IMR-90 (cell line): Measurements from ENCODE around the gene RFX2. TPM values are rescaled to one million over a fixed set of nuclear protein-coding genes. Genes with fewer than 3 reads are reported as not detected.

ENCODE experiments used
- ATAC-seq: fragments of 200-7000 bp; cut with Tn5 transposase; 2 replicates; pipeline ENCODE4 v1.9.1; 2020; ENCODE audit warnings: low read depth, mild to moderate bottlenecking, moderate library complexity
- BruUV-seq: library from RNA; stranded (reverse); fragments of 400-500 nt; replicated peaks from 2 replicates; lab custom pipeline; 2021; lab: Mats Ljungman, UMichigan
- CTCF ChIA-PET: fragments of 300-600 bp; formaldehyde crosslinking; extraction: SDS; loops from one replicate; lab custom pipeline; 2021; ENCODE audit warnings: antibody characterized with exemption; lab: Yijun Ruan, JAX
- POLR2A ChIA-PET: fragments of 300-600 bp; sonication (Branson Sonifier 250); formaldehyde crosslinking; loops from one replicate; lab custom pipeline; 2022; ENCODE audit warnings: antibody characterized with exemption; ENCODE audit not compliant: unreplicated experiment; lab: Charles Lee
- DNase-seq: peaks from one replicate; pipeline ENCODE4 v3.0.0; 2013
- H2AFZ ChIP-seq: replicated peaks from 2 replicates; pipeline ENCODE3; 2013; ENCODE audit warnings: low read length, mild to moderate bottlenecking; ENCODE audit not compliant: poor library complexity
- H2AK5ac ChIP-seq: 2 replicates; pipeline ENCODE4 v1.6.1; 2013; ENCODE audit warnings: low read depth, low read length, inconsistent platforms
- H2AK9ac ChIP-seq: replicated peaks from 2 replicates; pipeline ENCODE3; 2013; ENCODE audit warnings: mild to moderate bottlenecking, low read depth, low read length, moderate library complexity; ENCODE audit not compliant: poor library complexity
- H2BK120ac ChIP-seq: 2 replicates; pipeline ENCODE4 v1.6.1; 2013; ENCODE audit warnings: low read depth, low read length, inconsistent platforms
- H2BK15ac ChIP-seq: 3 replicates; pipeline ENCODE4 v1.6.1; 2013; ENCODE audit warnings: low read depth, low read length, inconsistent platforms
- H2BK20ac ChIP-seq: 2 replicates; pipeline ENCODE4 v1.6.1; 2013; ENCODE audit warnings: low read depth, mild to moderate bottlenecking, inconsistent platforms, low read length, moderate library complexity
- H2BK5ac ChIP-seq: 2 replicates; pipeline ENCODE4 v1.6.1; 2013; ENCODE audit warnings: mild to moderate bottlenecking, low read depth, low read length, inconsistent platforms; ENCODE audit not compliant: poor library complexity, severe bottlenecking
- H3K14ac ChIP-seq: replicated peaks from 2 replicates; pipeline ENCODE4 v1.6.1; 2013; ENCODE audit warnings: low read depth, low read length, inconsistent platforms
- H3K18ac ChIP-seq: 2 replicates; pipeline ENCODE4 v1.6.1; 2013; ENCODE audit warnings: low read depth, low read length, control low read depth
- H3K23ac ChIP-seq: 2 replicates; pipeline ENCODE4 v1.6.1; 2013; ENCODE audit warnings: low read depth, low read length, inconsistent platforms
- H3K27ac ChIP-seq: 2 replicates; pipeline ENCODE4 v1.5.1; 2013; ENCODE audit warnings: mild to moderate bottlenecking, control low read depth, low read length; ENCODE audit not compliant: insufficient read depth
- H3K27me3 ChIP-seq: 2 replicates; pipeline ENCODE4 v1.6.1; 2013; ENCODE audit warnings: low read length; ENCODE audit not compliant: control insufficient read depth, insufficient read depth
- H3K36me3 ChIP-seq: 2 replicates; pipeline ENCODE4 v1.6.1; 2013; ENCODE audit warnings: low read length, mixed read lengths; ENCODE audit not compliant: control insufficient read depth, insufficient read depth
- H3K4ac ChIP-seq: 2 replicates; pipeline ENCODE4 v1.6.1; 2013; ENCODE audit warnings: low read depth, low read length, inconsistent platforms
- H3K4me1 ChIP-seq: 2 replicates; pipeline ENCODE4 v1.6.1; 2013; ENCODE audit warnings: low read length, mixed read lengths; ENCODE audit not compliant: control insufficient read depth, insufficient read depth
- H3K4me2 ChIP-seq: 2 replicates; pipeline ENCODE4 v1.6.1; 2013; ENCODE audit warnings: low read depth, mild to moderate bottlenecking, control low read depth, low read length, moderate library complexity
- H3K4me3 ChIP-seq: 2 replicates; pipeline ENCODE4 v1.5.1; 2013; ENCODE audit warnings: low read depth, mild to moderate bottlenecking, control low read depth, low read length, moderate library complexity; ENCODE audit not compliant: insufficient read depth
- H3K56ac ChIP-seq: 2 replicates; pipeline ENCODE4 v1.6.1; 2013; ENCODE audit warnings: low read length, inconsistent platforms; ENCODE audit not compliant: insufficient read depth; ENCODE audit errors: extremely low read depth
- H3K79me1 ChIP-seq, 2 experiments: 2 replicates each; pipeline ENCODE4 v1.6.1; 2013; ENCODE audit warnings: low read length in 2 of 2, inconsistent platforms in 1 of 2, low read depth in 1 of 2
- H3K9ac ChIP-seq: 2 replicates; pipeline ENCODE4 v1.6.1; 2013; ENCODE audit warnings: low read depth, low read length, control low read depth
- H3K9me1 ChIP-seq: 2 replicates; pipeline ENCODE4 v1.6.1; 2013; ENCODE audit warnings: low read length, inconsistent platforms; ENCODE audit not compliant: insufficient read depth
- H3K9me3 ChIP-seq: 2 replicates; pipeline ENCODE4 v1.6.1; 2013; ENCODE audit warnings: low read length; ENCODE audit not compliant: control insufficient read depth, insufficient read depth
- H4K20me1 ChIP-seq: 2 replicates; pipeline ENCODE4 v1.6.1; 2013; ENCODE audit warnings: low read length, inconsistent platforms; ENCODE audit not compliant: insufficient read depth
- H4K5ac ChIP-seq: 2 replicates; pipeline ENCODE4 v1.6.1; 2013; ENCODE audit warnings: mild to moderate bottlenecking, low read depth, low read length, control low read depth
- H4K8ac ChIP-seq, 2 experiments: 2 replicates each; pipeline ENCODE4 v1.6.1; 2013; ENCODE audit warnings: low read depth in 2 of 2, low read length in 2 of 2, control low read depth in 1 of 2, inconsistent platforms in 1 of 2
- H4K91ac ChIP-seq: 2 replicates; pipeline ENCODE4 v1.6.1; 2013; ENCODE audit warnings: low read depth, low read length, inconsistent platforms; ENCODE audit not compliant: insufficient read depth
- CEBPB ChIP-seq: IDR thresholded peaks from 2 replicates; pipeline ENCODE4 v1.6.1; 2012; ENCODE audit warnings: low read depth, low read length, improper control_type of control experiment
- CHD1 ChIP-seq: IDR thresholded peaks from 2 replicates; pipeline ENCODE4 v1.6.1; 2012; ENCODE audit warnings: low read depth, low read length, improper control_type of control experiment
- CTCF ChIP-seq: conservative IDR thresholded peaks from 2 replicates; pipeline ENCODE4 v1.5.1; 2012; ENCODE audit warnings: mild to moderate bottlenecking, low read depth, low read length, improper control_type of control experiment
- ELK1 ChIP-seq: fragments of 150-350 bp; IDR thresholded peaks from 2 replicates; pipeline ENCODE4 v1.6.1; 2016; ENCODE audit warnings: low read depth, mild to moderate bottlenecking, low read length, moderate library complexity, borderline replicate concordance
- MAZ ChIP-seq: IDR thresholded peaks from 2 replicates; pipeline ENCODE4 v1.6.1; 2012; ENCODE audit warnings: low read depth, mild to moderate bottlenecking, low read length, improper control_type of control experiment, moderate library complexity, borderline replicate concordance
- NFE2L2 ChIP-seq: fragments of 150-350 bp; IDR thresholded peaks from 2 replicates; pipeline ENCODE4 v1.6.1; 2016; ENCODE audit warnings: low read depth, mild to moderate bottlenecking, low read length
- POLR2A ChIP-seq: IDR thresholded peaks from 2 replicates; pipeline ENCODE4 v1.6.1; 2012; ENCODE audit warnings: mild to moderate bottlenecking, low read depth, low read length
- RAD21 ChIP-seq: IDR thresholded peaks from 2 replicates; pipeline ENCODE4 v1.6.1; 2012; ENCODE audit warnings: low read length, improper control_type of control experiment
- RCOR1 ChIP-seq: IDR thresholded peaks from 2 replicates; pipeline ENCODE4 v1.6.1; 2012; ENCODE audit warnings: mild to moderate bottlenecking, low read length, improper control_type of control experiment; ENCODE audit not compliant: insufficient replicate concordance
- SMC3 ChIP-seq: fragments of 150-350 bp; IDR thresholded peaks from 2 replicates; pipeline ENCODE4 v1.6.1; 2016; ENCODE audit warnings: low read depth, mild to moderate bottlenecking, antibody characterized with exemption, low read length, moderate library complexity
- WGBS, 2 experiments: methylation state at CpG; one replicate each; pipeline versions ENCODE4 v1.1.5 to v1.1.7; 2013; ENCODE audit warnings: missing lambda C conversion rate in 2 of 2; ENCODE audit not compliant: insufficient read length in 1 of 2; ENCODE audit errors: extremely low coverage in 2 of 2; 5-methylcytosine and 5-hydroxymethylcytosine counted together
- dilution Hi-C: fragments of 300-500 bp; cut with HindIII; formaldehyde crosslinking; loops from one replicate; pipeline ENCODE4 v1.14.3; 2018; ENCODE audit warnings: low sequenced_read_pairs; ENCODE audit not compliant: unreplicated experiment
- in situ Hi-C: fragments of 300-500 bp; cut with MboI; formaldehyde crosslinking; loops from 3 replicates; pipeline ENCODE4 v1.14.3; 2019; ENCODE audit warnings: low sequenced_read_pairs, inconsistent platforms, mixed read lengths
- intact Hi-C: fragments of 100-400 bp; cut with micrococcal nuclease; formaldehyde crosslinking; loops from 2 replicates; pipeline ENCODE4 v1.10.0; 2022
- polyA plus RNA-seq, 3 experiments: library from polyadenylated mRNA; depleted of rRNA; stranded (reverse); fragments of >200 nt; gene quantifications; 2 replicates each; pipeline ENCODE4 v1.2.3, GENCODE V29; 2012; ENCODE audit warnings: low replicate concordance in 1 of 3
- total RNA-seq: library from RNA; depleted of rRNA; stranded (reverse); fragments of >200 nt; gene quantifications from 2 replicates; pipeline ENCODE4 v1.2.3, GENCODE V29; 2012
- TF ChIP-seq, protein P1 (sequence below): fragments of 150-350 bp; IDR thresholded peaks from 2 replicates; pipeline ENCODE4 v1.6.1; 2017; ENCODE audit warnings: mild to moderate bottlenecking, antibody characterized with exemption, low read length, low read depth

Gene RFX2
- total and polyA plus RNA-seq, 2 of the 4 experiments (the other 2 are of a cell fraction): 2.2 to 4.9 TPM

DNA sequence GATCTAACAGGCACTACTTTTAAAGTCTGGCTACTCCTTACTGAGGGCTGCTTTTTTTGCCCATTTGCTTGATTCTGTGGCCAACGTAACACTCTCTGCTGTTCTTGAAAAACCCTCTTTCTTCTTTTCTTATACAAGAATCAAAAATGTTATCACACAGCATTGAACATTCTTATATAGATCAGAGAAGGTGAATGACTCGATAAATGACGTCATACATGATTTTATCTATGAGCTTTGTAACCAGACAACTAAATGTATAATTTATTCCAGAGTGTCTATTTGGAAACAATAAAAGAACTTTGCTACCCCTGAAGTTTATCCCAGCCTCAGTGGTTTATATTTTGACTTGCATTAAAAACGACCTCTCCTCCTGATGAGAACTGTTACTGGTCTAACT lies 12.4 kb downstream of the RFX2 start:
- intact Hi-C loops: no loop called here
- no peak overlapping the region for H3K9ac ChIP-seq
- no peak overlapping the region for H2BK5ac ChIP-seq
- TF ChIP-seq SMC3 (no peak), RCOR1 (no peak), RAD21 (no peak), MAZ (no peak), CHD1 (no peak), CEBPB (no peak), CTCF (no peak), POLR2A (no peak), ELK1 (no peak), NFE2L2 (no peak)
- TF ChIP-seq, protein P1, sequence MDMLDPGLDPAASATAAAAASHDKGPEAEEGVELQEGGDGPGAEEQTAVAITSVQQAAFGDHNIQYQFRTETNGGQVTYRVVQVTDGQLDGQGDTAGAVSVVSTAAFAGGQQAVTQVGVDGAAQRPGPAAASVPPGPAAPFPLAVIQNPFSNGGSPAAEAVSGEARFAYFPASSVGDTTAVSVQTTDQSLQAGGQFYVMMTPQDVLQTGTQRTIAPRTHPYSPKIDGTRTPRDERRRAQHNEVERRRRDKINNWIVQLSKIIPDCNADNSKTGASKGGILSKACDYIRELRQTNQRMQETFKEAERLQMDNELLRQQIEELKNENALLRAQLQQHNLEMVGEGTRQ: no peak
- H2AK5ac ChIP-seq: no peak overlapping the region
- H3K4ac ChIP-seq: no peak overlapping the region
- no peaks in the 10 kb centered on the region for H3K36me3 ChIP-seq
- no peak overlapping the region for H3K4me2 ChIP-seq
- H3K23ac ChIP-seq: no peak overlapping the region
- no peak overlapping the region for H2BK15ac ChIP-seq
- H3K4me1 ChIP-seq: peaks cover 8% of the 10 kb centered on the region
- BruUV-seq: no TSS peak
- no peak overlapping the region for H3K4me3 ChIP-seq
- no peak overlapping the region for H3K56ac ChIP-seq
- no peak overlapping the region for H3K18ac ChIP-seq
- no peaks in the 10 kb centered on the region for H4K20me1 ChIP-seq
- H2BK120ac ChIP-seq: no peak overlapping the region
- dilution Hi-C loops: no loop called here
- H4K91ac ChIP-seq: no peak overlapping the region
- H3K9me1 ChIP-seq: peaks cover 15% of the 10 kb centered on the region
- no peak overlapping the region for H2BK20ac ChIP-seq
- no peak overlapping the region for H2AK9ac ChIP-seq
- H4K5ac ChIP-seq: no peak overlapping the region
- WGBS, 2 experiments: no CpG with 5 or more reads among the region's 4 CpGs
- ChIA-PET CTCF (no interaction called here), POLR2A (no interaction called here)
- no peak overlapping the region for H2AFZ ChIP-seq
- H3K79me1 ChIP-seq: peaks cover 26 to 36% of the 10 kb centered on the region in 2 experiments
- no peaks in the 10 kb centered on the region for H3K27me3 ChIP-seq
- H3K27ac ChIP-seq: no peak overlapping the region
- no peak overlapping the region for H4K8ac ChIP-seq
- no peak overlapping the region for H3K14ac ChIP-seq
- H3K9me3 ChIP-seq: no peaks in the 10 kb centered on the region
- in situ Hi-C loops: no loop called here
- DNase-seq (no peak), ATAC-seq (no peak)
